ENCODE results near the gene TMEM39B.
"Not testable (repeated sequence)": the region's sequence is repeated elsewhere in the genome, so short reads cannot be mapped to it uniquely, and the experiment has no call there.

Gene TMEM39B

GRCh38 chr1:32114420-32114819, 41.7 kb downstream of the TMEM39B start:
- DNase-seq = no peak

GRCh38 chr1:32115496-32115895, 42.8 kb downstream of the TMEM39B start:
- DNase-seq = no peak

DNA sequence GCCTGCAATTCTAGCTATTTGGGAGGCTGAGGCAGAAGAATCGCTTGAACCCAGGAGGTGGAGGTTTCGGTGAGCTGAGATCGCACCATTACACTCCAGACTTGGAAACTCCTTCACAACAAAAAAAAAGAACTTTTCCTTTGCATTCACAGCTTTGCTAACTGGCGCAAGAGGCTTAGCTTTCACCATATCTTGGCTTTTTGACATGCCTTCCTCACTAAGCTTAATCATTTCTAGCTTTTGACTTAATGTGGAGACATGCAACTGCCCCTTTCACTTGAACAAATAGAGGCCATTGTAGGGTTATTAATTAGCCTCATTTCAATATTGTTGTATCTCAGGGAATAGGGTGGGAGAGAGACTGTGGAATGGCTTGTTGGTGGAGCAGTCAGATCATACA, 43.8 kb downstream of the TMEM39B start:
- no peak for DNase-seq

- no peak for DNase-seq
Observed at GRCh38 chr1:32122151-32122550, 49.4 kb downstream of the TMEM39B start.

DNA sequence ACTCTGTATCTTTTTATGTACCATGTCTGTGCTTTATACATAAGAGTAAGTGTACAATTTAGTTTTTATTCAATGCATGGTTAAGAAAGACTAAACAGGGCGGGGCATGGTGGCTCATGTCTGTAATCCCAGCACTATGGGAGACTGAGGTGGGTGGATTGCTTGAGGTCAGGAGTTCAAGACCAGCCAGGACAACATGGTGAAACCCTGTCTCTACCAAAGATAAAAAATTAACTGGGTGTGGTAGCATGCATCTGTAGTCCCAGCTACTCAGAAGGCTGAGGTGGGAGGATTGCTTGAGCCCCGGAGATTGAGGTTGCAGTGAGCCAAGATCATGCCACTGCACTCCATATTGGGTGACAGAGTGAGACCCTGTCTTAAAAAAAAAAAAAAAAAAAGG, 50.6 kb downstream of the TMEM39B start:
- not testable (repeated sequence) for DNase-seq

DNA sequence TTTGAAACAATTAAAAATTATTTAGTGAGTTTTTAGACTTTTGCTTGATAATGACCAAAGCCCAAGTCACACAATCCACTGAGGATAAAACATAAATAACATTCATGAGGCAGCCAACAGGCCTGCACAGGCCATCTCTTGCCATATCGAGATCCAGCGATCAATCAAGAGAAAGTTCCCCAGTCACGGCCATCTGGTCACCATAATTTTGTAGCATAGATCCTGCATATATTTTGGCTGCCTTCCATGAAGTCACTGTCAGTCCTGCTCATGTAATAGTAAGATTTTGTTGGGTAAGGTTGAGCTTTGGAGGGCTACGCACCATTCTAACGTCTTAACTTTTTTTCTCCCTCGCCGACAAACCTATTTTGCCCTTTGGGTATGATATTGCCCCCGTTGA, 52.6 kb downstream of the TMEM39B start:
- no peak for DNase-seq

GRCh38 chr1:32126770-32127169, 54.0 kb downstream of the TMEM39B start:
- no peak for DNase-seq

GRCh38 chr1:32127409-32128198, 54.9 kb downstream of the TMEM39B start:
- no peak for DNase-seq

GRCh38 chr1:32128479-32128878, 55.7 kb downstream of the TMEM39B start:
- DNase-seq = no peak

GRCh38 chr1:32128964-32129363, 56.2 kb downstream of the TMEM39B start:
- DNase-seq = no peak

GRCh38 chr1:32133950-32134280, 61.2 kb downstream of the TMEM39B start:
- not testable (repeated sequence) for DNase-seq

- no peak for DNase-seq
Observed at GRCh38 chr1:32137111-32137510, 64.4 kb downstream of the TMEM39B start.

DNA sequence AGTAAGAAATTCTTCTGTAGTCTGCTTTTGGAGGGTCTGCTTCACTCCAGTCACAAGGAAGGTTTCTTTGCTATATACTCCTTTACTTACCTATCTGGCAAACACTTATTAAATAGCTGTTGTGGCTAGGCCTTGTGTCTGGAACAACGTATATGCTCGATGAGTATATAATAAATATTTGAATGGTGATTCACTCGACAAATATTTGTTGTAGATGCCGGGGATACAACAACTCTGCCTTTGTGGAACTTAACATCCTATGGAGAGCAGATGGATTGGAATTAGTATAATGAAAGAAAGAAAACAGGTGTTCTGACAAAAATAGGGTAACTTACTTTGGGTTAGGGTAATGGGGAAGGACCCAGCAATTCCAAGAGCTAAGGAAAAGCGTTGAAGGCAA, 66.2 kb downstream of the TMEM39B start:
- DNase-seq = peak in 1 of 2 experiments; percentile 29

GRCh38 chr1:32142446-32143301, 69.9 kb downstream of the TMEM39B start:
- DNase-seq = peak; percentile 19 to 76

DNA sequence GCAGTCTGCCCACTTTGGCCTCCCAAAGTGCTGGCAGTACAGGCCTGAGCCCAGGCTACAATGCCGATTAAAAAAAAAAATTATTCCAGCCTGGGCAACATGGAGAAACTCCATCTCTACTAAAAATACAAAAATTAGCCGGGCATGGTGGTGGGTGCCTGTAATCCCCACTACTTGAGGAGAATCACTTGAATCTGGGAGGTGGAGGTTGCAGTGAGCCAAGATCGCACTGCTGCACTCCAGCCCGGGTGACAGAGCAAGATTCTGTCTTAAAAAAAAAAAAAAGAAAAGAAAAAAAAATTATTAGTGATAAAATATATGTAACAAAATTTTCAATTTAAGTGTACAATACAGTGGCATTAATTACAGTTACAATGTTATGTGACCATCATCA, 70.6 kb downstream of the TMEM39B start:
- DNase-seq = not testable (repeated sequence)

GRCh38 chr1:32144033-32144432, 71.3 kb downstream of the TMEM39B start:
- DNase-seq = no peak

- DNase-seq = not testable (repeated sequence)
Observed at GRCh38 chr1:32147799-32148198, 75.1 kb downstream of the TMEM39B start.

DNA sequence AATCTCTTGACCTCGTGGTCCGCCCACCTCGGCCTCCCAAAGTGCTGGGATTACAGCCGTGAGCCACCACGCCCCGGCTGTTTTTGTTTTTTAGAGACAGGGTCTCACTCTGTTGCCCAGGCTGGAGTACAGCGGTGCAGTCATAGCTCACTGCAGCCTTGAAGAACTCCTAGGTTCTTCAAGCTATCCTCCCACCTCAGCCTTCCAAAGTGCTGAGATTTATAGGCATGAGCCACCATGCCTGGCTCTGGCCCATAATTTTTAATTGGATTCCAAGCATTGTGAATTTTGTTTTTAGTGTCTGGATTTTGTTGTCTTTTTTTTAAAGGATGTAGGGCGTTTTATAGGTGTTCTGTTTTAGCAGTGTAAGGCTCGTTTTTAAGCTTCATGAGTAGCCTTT, 78.1 kb downstream of the TMEM39B start:
- DNase-seq = no peak

GRCh38 chr1:32151319-32151787, 78.6 kb downstream of the TMEM39B start:
- DNase-seq = no peak
